HEK293T (cell line): ENCODE measurements around the gene ZNF280A.
"Not testable (repeated sequence)": the region's sequence is repeated elsewhere in the genome, so short reads cannot be mapped to it uniquely, and the experiment has no call there.

Source experiments
- FOXM1 ChIP-seq: fragments of 450-650 bp; IDR thresholded peaks from 2 replicates; pipeline ENCODE4 v1.6.1; 2017; ENCODE audit warnings: mild to moderate bottlenecking, borderline replicate concordance
- LEF1 ChIP-seq: fragments of 450-650 bp; IDR thresholded peaks from 2 replicates; pipeline ENCODE4 v1.6.1; 2017; ENCODE audit warnings: mild to moderate bottlenecking, borderline replicate concordance
- TARDBP ChIP-seq: fragments of 450-650 bp; IDR thresholded peaks from 2 replicates; pipeline ENCODE4 v1.6.1; 2016

GRCh38 chr22:22509912-22510311 lies 10.2 kb downstream of the ZNF280A start:
- TF ChIP-seq FOXM1, TARDBP, LEF1: not testable (repeated sequence)
